Measurements from ENCODE around the gene LIFR.

Gene LIFR

DNA sequence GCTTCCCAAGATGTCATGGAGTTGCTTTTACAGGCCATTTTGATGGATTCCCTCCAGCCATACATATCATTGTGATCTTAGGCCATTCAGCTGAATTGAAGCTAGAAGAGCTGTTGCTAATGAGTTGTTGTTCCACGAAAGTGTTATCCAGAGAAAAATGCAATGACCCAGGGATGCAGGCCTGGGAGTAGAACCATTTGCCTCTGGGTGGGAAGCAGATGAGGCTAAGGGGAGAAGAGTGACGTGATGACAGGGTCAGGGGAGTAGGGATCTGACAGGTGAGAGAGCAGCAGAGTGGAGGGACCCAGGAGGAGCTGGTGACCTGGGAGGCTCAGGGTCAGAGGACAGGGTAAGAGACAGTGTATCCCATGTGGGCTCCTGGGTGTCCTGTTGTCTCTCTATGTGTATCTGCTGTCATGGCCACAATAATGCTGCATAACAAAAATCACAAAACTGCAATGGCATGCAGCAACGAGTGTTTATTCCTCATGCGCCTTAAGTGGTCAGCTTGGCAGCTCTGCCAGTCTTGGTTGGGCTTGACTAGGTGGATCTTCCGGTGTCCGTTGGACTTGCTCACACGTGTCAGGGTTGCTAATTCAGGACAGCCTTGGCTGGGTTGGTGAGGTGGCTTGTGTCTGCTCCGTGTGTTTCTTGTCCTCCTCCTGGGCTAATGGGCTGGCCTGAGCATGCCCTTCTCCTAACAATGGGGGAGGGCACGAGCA lies 90.6 kb downstream of the LIFR start:
- no peak for DNase-seq (ENCODE audit: low spot score)

DNA sequence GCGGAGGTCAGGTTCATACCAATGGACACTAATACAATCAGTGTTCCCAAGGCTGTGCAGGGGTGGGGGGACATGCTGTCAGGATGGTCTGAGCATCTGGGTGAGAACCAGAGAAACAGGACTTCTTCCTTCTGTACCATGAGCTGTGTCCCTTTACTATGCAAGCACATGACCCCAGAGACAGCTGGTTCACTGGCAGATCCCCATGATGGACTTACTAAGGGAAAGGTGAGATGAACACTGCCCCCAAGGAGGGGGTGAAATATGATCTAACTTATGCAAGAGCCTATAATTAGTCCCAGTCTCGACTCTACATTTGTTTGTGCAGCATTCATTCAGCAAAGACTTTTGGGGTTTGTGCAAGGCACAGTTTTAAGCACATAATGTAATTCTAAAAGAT lies 91.4 kb downstream of the LIFR start:
- DNase-seq (ENCODE audit: low spot score), result no peak

DNA sequence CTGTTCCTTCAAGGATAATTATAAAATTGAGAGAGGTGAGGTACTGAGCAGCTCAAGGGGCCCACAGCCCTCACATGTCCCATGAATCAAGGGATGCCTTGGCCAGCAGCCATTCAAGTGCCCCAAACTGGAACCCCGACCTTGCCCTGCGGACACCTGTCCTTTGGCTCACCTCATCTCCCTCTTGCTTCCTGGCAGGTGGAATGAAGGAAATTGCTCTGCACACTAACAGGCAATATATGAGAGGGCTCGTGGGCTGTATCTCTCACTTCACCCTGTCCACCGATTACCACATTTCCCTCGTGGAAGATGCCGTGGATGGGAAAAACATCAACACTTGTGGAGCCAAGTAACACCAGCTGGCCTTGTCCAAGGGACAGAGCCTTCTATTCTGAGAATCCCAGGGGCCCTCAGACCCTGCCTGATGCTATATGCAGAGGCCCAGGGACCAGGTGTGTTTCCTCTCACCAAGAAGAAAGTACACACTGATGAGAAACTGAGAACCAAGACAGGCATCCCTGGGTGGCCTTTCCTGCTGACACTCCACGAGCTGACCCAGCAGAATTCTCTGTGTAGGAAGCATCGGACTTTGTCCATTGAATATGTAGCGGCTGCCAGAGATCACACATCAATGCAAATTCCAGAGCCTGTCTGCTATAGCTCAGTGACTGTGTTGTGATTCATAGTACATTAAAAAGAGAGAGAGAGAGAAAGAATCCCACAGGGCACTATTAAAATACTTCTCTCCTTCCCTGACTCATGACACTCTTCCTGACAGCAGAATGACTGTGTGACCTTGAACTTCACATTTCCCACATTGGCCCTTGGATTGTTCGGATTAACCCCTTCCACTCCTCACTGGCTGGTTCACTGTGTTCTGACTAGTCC lies 92.6 kb downstream of the LIFR start:
- peak; percentile 83 for DNase-seq (ENCODE audit: low spot score)

DNA sequence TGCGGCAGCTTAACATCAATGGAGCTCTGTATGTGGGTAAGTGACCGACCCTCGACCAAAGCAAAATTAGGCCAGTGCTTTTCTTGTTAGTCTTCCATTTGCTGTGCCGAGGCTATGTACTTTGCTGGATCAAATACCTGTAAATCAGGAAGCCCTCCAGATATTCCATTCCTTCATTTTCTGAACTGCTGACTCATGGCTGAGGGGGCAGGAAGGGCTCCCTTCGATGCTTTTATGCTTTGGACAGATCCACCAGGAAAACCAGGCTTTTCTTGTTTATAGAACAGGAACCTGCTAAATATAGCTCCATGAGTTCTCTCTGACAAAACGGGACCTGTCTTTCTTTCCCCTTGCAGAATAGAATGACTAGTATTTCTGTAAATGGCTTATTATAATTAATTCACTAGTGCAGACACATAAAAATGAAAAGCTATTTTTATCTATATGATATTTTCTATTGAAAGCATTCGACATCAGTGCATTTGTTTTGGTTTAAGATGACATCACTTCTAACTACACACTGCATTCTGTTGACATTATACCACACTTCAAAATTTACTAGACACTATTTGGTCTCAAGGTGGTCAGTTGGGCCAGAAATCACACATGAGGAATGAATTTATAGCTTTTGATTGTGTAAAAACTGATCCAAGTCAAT lies 93.3 kb downstream of the LIFR start:
- DNase-seq (ENCODE audit: low spot score), result no peak

DNA sequence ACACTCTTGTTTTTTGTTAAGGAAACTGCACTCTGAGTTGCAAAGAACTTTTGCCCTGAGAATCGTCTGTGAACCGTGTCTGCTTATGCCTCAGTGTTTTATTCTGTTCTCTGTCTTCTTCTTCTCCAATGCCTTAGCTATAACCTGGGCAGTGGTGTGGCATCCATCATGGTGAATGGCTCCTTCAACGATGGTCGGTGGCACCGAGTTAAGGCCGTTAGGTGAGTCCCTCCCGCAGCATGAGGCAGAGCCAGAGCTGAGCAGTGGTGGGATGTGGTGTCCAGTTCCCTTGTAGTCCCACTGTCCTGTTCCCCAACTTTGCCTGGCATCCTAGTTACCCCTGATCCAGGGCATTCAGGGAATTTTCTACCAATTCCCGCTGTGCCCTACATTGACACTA lies 98.3 kb downstream of the LIFR start:
- DNase-seq (ENCODE audit: low spot score), result no peak

DNA sequence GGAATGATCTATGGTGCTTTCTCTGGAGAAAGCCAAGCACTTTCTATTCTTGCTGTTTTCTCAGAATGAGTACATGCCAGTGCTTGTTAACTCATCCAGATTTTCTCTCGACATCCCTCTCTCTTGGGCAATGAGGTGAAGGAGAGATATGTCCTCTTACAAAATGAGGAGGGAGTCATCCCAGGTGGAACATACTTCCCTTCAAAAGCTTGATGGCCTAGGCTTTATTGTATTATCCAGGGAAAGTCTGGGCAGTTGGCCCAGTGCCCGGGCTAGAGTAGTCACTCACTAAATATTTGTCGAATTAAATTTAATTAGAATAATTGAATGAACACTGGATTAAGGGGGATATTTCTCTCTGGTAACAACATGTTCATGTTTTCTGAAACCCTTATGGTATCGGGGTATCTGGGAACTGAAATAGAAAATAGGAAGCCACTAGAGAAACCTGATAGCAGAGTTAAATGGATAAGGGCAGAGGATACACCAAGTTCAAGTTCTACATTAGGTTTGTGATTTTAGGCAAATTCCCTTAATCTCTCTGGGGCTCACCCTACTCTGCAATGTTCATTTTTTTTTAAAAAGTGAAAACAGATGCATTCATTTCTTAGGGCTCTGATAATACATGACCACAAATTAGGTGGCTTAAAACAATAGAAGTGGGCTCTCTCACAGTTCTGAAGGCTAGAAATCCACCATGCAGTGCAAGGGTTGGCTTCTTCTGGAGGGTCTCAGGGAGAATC lies 99.6 kb downstream of the LIFR start:
- no peak for DNase-seq (ENCODE audit: low spot score)

DNA sequence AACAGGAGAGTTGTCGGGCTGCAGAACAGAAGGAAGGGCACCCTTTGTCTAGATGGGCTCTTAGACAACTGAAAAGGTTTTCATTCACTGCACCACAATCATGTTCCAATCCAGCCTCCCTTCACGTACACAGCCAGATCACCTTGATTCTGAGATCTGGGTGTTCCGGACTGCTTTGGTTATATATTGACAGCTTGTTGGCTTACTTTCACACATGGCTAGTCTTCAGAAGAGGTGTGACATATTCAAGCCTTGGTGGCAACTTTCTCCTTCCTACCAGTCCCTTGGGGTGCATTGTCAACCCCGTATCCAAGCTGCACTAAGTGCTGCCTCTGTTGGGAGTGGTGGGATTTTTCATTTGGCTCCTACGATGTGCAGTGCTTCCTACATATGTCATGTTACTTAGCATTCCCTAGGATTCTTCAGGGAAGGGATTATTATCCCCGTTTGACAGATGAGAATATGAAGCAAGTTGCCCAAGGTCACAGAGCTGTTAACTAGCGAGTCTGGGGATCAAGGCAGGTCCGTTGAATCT lies 100.6 kb downstream of the LIFR start:
- DNase-seq (ENCODE audit: low spot score), result no peak

DNA sequence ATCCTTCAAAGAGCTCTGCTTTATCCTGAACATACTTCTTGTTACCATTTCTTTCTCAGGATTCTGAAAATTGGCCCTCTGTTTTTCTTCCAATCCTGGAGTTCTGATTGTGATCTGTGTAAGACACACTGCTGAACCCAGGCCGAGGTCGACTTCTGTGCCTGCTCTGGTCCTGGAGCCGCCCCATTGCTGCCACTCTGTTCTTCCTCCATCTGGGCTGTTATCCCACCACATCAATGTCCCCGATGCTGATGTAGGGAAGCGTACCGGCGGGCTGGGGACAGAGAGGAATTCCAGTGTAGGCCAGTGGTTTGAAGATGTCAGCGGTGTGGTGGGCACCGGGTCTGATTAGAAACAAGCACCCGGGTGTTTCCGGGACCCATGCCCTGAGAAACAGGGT lies 102.5 kb downstream of the LIFR start:
- no peak for DNase-seq (ENCODE audit: low spot score)

DNA sequence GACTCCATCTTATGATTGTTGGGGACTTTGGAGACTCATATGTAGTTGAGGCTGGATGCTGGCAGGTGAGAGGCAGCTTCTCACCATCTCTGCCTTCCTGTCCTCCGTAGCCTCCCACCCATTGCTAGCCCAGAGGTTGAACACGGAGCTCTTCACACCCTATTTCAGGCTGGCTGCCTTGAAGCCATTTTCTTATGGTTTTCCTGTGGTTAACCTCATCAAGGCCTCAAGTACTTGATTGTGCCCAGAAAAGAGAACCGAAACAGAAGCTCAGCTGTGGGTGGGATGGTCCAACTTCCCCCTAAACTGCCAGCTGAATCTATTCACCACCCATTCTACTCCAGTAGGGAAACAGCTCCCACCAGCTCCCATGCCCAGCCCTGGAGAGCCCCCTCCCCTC lies 102.9 kb downstream of the LIFR start:
- no peak for DNase-seq (ENCODE audit: low spot score)

DNA sequence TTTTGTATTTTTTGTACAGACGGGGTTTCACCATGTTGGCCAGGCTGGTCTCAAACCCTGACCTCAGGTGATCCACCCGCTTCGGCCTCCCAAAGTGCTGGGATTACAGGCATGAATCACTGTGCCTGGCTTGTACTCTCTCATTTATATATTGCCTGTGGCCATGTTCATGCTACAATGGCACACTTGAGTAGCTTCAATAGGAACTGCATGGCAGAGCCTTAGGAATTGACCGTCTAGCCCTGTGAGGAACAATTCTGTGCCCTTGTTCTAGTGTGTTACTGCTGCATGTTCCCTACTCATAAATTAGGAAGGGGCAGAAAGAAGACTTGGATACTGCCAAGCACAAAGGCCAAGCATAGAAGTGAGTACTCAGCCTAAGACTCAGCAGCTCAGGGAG lies 104.2 kb downstream of the LIFR start:
- DNase-seq (ENCODE audit: low spot score), result no peak

DNA sequence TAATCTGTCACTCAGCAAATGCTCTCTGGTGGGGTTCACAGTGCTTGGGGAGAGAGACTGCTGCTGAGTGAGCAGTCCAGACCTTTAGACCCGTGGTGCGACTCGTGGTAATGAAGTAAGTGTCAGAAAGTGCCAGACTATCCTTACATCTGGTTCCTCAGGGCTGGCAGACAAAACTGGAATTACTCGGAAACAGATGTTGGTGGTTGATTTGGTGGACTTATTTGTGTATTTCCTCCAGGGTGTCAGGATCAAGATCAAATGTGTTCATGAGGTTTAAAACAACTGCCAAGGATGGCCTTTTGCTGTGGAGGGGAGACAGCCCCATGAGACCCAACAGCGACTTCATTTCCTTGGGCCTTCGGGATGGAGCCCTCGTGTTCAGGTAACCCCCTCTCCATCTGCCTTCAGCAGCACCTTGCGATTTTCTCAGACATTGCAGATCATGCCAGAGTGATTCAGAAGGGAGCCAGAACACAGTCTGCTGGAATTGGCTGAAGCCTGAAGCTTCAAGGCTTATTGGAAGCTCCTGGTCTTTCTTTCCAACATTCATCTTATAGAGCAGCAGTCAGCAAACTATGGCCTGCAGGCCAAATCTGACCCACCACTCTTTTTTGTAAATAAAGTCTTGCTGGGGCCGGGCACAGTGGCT lies 105.2 kb downstream of the LIFR start:
- peak; percentile 25 for DNase-seq (ENCODE audit: low spot score)

DNA sequence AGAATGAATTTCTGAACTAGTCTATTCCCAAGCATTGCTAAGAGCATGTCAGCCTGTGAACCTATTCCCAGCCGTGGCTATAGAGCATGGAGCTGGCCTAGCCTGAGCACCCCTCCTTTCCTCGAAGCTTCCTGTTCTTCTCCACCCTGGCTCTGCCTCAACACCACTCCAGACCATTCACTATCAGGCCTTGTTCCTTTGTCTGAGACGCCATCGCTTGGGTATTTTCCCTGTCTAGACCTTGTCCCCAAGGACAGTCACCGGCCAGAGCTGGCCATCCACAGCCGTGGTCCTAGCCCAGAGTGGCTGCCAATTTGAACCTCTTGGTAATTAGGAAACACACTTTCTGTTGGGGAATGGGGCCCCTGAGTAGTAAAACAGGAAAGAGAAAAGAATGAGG lies 105.8 kb downstream of the LIFR start:
- DNase-seq (ENCODE audit: low spot score), result no peak

DNA sequence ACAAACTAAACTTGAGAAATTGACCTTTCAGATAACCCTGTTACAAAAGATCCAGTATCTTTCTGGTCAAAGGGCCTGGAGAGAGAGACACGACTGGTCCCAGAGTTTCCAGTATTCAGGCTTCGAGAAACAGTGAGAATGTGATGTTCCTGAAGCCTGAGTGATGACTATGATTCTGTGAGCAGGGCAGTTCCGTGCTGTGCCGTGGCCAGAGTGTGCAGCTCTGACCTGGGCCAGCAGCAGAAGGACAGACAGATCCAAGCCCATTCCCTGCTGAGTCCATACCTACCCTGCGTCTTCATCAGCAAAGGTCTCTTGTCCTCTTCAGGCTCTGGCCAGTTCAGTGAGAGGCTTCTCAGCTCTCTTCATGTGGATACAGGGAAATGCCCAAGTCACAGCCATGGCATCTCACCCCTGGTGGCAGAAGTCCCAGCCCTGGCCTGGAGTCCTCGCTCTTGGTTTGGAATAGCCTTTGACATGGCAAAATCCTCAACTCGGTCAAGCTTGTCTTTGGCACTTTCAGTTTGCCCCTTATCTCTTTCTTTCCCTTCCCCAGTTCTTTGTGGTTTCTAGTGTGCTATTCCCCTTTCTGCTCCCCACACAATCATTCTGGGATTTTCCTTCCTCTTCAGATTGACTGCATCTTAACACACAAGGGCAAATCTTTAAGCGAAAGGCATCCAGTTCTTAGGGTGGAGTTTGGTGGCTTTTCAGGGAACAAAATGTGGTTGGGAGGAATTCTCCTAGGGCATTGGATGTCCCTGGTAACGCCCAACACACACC lies 107.7 kb downstream of the LIFR start:
- DNase-seq (ENCODE audit: low spot score), result no peak

DNA sequence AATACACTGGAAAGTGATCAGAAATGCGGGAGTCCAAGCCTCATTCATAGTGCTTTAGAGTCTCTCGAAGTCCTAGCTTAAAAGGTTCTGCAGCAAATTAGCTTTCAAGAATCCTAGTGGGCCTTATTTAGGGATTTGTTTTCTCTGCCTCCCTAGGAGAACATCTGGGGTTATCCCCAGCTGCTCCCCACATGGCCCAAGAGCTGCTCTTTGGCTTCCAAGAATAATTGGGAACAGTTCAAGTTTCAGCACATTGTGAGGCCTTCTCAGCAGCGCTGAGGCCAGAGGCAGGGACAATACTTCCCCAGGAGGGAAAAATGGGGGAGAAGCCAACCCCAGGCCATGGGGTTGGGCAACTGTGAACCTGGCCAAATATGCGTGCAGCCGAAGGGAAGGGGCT lies 108.7 kb downstream of the LIFR start:
- DNase-seq (ENCODE audit: low spot score), result peak; percentile 21

DNA sequence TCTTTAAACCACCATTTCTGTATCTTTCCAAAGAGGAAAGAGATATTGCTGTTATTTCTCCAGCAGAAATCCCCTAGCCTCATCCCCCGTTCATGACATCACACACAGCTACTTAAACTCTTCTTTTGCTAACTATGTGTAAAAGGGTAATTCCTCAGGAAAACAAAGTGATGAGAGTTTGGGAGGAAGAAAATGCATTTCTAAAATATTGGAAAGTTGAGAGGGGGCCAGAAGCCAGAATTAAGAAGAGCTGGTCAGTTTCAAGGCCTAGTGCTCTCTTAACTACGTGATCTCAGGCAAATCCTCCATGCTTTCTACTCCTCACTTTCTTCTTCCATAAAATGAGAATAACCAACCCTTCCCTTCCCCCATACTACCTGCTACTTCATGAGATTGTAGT lies 109.4 kb downstream of the LIFR start:
- no peak for DNase-seq (ENCODE audit: low spot score)

DNA sequence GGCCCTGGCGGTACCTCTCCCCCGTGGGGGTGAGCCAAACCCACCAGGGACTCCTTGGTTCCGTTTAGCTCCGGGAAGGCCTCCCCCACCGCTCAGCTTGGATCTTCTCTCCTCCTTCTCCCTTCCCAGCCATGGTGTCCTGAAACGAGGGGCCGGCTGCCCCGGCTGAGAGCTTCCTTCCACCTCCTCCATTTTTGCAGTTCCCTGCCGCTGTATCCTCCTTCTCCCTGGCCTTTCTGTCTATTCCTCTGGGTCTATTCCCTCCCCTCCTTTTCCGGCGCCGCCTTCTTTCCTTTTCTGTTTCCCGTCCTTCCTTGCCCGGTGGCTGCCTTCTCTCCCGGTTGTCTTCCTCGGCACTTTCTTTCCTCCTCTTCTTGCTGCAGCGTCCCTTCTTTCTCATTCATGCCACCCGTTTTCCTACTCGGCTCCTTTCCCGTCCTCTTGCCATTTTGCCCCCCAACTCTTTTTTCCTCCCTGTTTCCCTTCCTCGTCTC lies 110.4 kb downstream of the LIFR start:
- DNase-seq (ENCODE audit: low spot score), result no peak

DNA sequence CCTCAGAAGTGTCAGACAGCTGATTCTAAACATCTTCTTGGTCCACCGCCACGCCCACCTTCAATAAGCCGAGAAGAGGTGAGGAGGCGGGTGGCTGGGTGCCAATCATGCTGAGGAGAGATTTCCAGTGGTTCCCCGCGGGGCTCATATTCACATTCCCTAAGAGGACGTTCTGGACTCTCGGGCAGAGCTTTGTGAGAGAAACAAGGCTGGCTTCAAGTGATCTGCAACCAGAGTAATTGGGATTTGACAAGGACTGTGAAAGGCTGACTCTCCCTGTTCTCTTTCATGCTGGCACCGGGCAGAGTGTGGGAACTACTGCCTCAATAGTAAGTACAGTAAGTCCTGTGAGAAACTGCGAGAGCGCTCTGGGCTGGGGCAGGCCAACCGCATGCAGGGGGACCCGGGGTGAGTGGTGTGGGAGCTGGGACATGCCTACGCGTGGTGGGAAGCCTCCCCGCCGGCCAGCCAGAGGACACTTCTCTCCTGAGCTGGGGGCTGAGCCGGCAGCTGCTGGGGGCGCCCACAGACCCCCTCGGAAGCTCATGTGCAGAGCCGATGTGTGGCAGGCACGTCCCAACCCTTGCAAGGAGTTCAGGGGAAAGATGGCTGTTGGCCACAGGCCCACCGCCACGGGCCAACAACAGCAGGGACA lies 110.9 kb downstream of the LIFR start:
- no peak for DNase-seq (ENCODE audit: low spot score)

DNA sequence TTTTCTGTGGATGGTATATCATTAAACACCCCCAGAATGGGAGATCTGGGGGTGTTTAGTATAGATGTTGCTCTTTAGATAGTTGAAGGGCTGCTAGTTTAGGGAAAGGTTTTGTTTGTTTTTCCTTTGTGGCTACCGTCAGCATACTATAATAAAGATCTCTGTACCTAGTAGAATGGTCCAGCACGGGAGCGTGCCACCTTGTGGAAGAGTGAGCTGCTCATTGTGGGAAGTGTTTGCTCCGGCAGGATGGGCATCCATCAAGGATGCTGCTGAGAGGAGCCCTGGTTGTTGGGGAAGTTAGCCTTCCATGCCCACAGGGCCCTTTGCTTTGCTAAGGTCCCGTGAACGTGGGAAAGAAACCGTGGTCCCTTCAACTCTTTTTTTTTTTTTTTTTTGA lies 113.1 kb downstream of the LIFR start:
- no peak for DNase-seq (ENCODE audit: low spot score)

DNA sequence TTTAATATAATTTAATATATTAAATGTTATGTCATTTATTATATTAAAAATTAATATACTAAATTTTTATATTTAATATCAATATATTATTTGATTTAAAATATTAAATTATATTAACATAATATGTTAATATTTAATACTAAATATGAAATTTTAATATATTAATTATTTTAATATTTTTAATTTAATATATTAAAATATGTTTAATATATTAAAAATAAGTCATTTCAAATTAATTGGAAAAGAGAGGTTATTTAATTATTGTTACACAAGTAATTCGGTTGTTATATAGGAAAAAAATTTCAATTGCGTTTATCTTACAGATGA lies 114.2 kb downstream of the LIFR start:
- no peak for DNase-seq (ENCODE audit: low spot score)
